WTC11 (cell line): ENCODE data around the gene SLCO2A1. TPM values are rescaled to one million over a fixed set of nuclear protein-coding genes. Genes with fewer than 3 reads are reported as not detected.

Experiments used
- ATAC-seq: fragments of 200-7000 bp; cut with Tn5 transposase; 2 replicates; pipeline ENCODE4 v1.10.0; 2021; ENCODE audit warnings: mild to moderate bottlenecking, moderate library complexity
- CTCF ChIA-PET: fragments of 300-600 bp; sonication (Branson Sonifier 250); formaldehyde crosslinking; loops from one replicate; lab custom pipeline; 2021; ENCODE audit warnings: antibody characterized with exemption; lab: Charles Lee
- POLR2A ChIA-PET: fragments of 350-600 bp; sonication (Branson Sonifier 250); formaldehyde crosslinking; loops from one replicate; lab custom pipeline; 2021; ENCODE audit warnings: antibody characterized with exemption; lab: Charles Lee
- DNase-seq: peaks from one replicate; pipeline ENCODE4 v3.0.0; 2021; ENCODE audit warnings: low spot score
- H3K27ac Mint-ChIP-seq: 2 replicates; pipeline ENCODE4 v1.8.0; 2021; ENCODE audit warnings: mixed read lengths
- H3K27me3 Mint-ChIP-seq: 2 replicates; pipeline ENCODE4 v1.8.0; 2021; ENCODE audit warnings: low read depth, mild to moderate bottlenecking, moderate library complexity, mixed read lengths
- H3K36me3 Mint-ChIP-seq: 2 replicates; pipeline ENCODE4 v1.8.0; 2021; ENCODE audit warnings: mixed read lengths
- H3K4me1 Mint-ChIP-seq: 2 replicates; pipeline ENCODE4 v1.8.0; 2022; ENCODE audit warnings: mixed read lengths
- H3K4me3 Mint-ChIP-seq: 2 replicates; pipeline ENCODE4 v1.8.0; 2021; ENCODE audit warnings: mild to moderate bottlenecking, moderate library complexity, mixed read lengths
- H3K9me3 Mint-ChIP-seq: 2 replicates; pipeline ENCODE4 v1.8.0; 2021; ENCODE audit warnings: mixed read lengths
- EMX1 ChIP-seq: fragments of 250-450 bp; sonication (Bioruptor Pico); IDR thresholded peaks from 2 replicates; pipeline ENCODE4 v1.8.0; 2021; ENCODE audit warnings: mild to moderate bottlenecking
- ETV6 ChIP-seq: sonication (generic); formaldehyde crosslinking; IDR thresholded peaks from 2 replicates; pipeline ENCODE4 v1.8.1; 2022; ENCODE audit warnings: mild to moderate bottlenecking, missing genetic modification reagents
- FOXJ3 ChIP-seq: sonication (generic); formaldehyde crosslinking; IDR thresholded peaks from 2 replicates; pipeline ENCODE4 v1.9.0; 2021; ENCODE audit warnings: missing genetic modification reagents, mild to moderate bottlenecking, borderline replicate concordance
- KAT7 ChIP-seq: sonication (generic); formaldehyde crosslinking; IDR thresholded peaks from 2 replicates; pipeline ENCODE4 v1.8.1; 2023; ENCODE audit warnings: missing genetic modification reagents, mild to moderate bottlenecking, borderline replicate concordance
- NR2C2 ChIP-seq: sonication (generic); formaldehyde crosslinking; IDR thresholded peaks from 2 replicates; pipeline ENCODE4 v1.8.0; 2022; ENCODE audit warnings: mild to moderate bottlenecking, missing genetic modification reagents
- RELA ChIP-seq: sonication (generic); formaldehyde crosslinking; IDR thresholded peaks from 2 replicates; pipeline ENCODE4 v1.8.1; 2022; ENCODE audit warnings: missing genetic modification reagents, mild to moderate bottlenecking, borderline replicate concordance
- SMAD3 ChIP-seq: sonication (generic); formaldehyde crosslinking; IDR thresholded peaks from 2 replicates; pipeline ENCODE4 v1.8.0; 2022; ENCODE audit warnings: missing genetic modification reagents, mild to moderate bottlenecking, borderline replicate concordance
- TEAD1 ChIP-seq: sonication (generic); formaldehyde crosslinking; IDR thresholded peaks from 2 replicates; pipeline ENCODE4 v1.8.0; 2022; ENCODE audit warnings: mild to moderate bottlenecking, missing genetic modification reagents
- ZNF232 ChIP-seq: sonication (generic); formaldehyde crosslinking; IDR thresholded peaks from 2 replicates; pipeline ENCODE4 v1.8.0; 2022; ENCODE audit warnings: mild to moderate bottlenecking, missing genetic modification reagents
- ZNF671 ChIP-seq: fragments of 250-450 bp; sonication (Bioruptor Pico); IDR thresholded peaks from 2 replicates; pipeline ENCODE4 v1.8.0; 2021; ENCODE audit warnings: mild to moderate bottlenecking
- total RNA-seq: library from RNA; stranded (reverse); gene quantifications from 3 replicates; pipeline ENCODE4 v1.2.3, GENCODE V29; 2021
- TF ChIP-seq, protein P1 (sequence below): fragments of 250-450 bp; sonication (Bioruptor Pico); conservative IDR thresholded peaks from 2 replicates; pipeline ENCODE4 v1.9.0; 2021; ENCODE audit warnings: mild to moderate bottlenecking
- TF ChIP-seq, protein P2 (sequence below): fragments of 250-450 bp; sonication (Bioruptor Pico); IDR thresholded peaks from 2 replicates; pipeline ENCODE4 v1.9.0; 2021; ENCODE audit warnings: mild to moderate bottlenecking
- TF ChIP-seq, protein P3 (sequence below): sonication (generic); formaldehyde crosslinking; IDR thresholded peaks from 2 replicates; pipeline ENCODE4 v1.8.1; 2022; ENCODE audit warnings: low read depth, missing genetic modification reagents, borderline replicate concordance
- TF ChIP-seq, protein P4 (sequence below): sonication (generic); formaldehyde crosslinking; IDR thresholded peaks from 2 replicates; pipeline ENCODE4 v1.8.1; 2023; ENCODE audit warnings: mild to moderate bottlenecking, missing genetic modification reagents, moderate library complexity

SLCO2A1 gene
- total RNA-seq, 1 experiment from 2014 or later: 3.3 TPM

DNA sequence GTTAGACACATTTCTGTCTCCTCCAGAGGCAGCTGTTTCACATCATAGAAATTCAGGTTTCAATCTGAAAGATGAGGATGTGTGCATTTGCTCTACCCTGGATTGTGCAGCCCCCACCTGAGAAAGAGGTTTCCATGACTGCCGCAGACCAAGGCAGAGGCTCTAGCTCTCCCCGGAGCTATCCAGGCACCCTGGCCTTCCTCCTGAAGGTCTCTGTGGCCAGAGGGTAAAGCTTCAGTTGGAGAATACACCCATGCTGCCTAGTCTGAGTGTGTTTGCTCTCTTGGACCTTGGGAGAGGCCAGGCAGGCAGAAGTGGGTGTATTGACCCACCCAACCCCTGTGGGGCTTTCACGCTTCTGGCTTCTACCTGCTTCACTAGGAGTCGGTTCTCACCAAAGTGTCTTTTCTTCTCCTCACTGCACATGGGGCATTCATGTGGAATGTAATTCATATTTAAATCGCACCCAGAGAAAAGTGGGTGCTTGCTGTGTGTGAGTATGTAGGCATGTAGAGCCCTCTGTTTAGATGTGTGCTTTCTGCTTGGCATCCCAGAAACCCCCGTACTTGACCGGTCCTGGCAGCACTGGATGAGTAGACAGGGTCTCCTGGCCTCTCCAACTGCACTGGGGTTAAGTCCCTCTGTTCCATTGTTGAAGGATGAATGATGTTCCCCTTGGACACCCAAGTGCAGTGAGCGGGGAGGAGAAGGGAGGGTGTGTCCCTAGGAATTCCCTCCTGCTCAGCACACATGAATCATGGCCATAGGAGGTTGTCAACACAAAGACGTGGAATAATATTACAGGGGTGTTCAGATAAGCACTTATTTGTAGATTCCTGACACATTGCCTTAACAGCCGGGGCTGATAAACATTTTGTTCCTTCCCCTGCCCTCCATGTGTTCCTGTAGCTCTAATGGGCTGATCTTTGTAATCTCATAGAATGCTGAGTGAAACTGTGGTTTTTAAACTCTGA is 113.8 kb downstream of the SLCO2A1 start:
- H3K27me3 Mint-ChIP-seq: no peaks in the 10 kb centered on the region
- H3K36me3 Mint-ChIP-seq: no peaks in the 10 kb centered on the region
- ChIA-PET POLR2A (no interaction called here), CTCF (interaction anchor here (1.3 kb wide), 1 partner anchor 21 kb away, joined by 5 read pairs; the partner anchor contains the start of gene RAB6B)
- peaks cover 11% of the 10 kb centered on the region for H3K9me3 Mint-ChIP-seq
- ATAC-seq (no peak), DNase-seq (no peak)
- no peak overlapping the region for H3K4me3 Mint-ChIP-seq
- no peaks in the 10 kb centered on the region for H3K4me1 Mint-ChIP-seq
- TF ChIP-seq RELA (CRISPR knock-in tag) (no peak), TEAD1 (CRISPR knock-in tag) (no peak), ETV6 (CRISPR knock-in tag) (no peak), EMX1 (CRISPR knock-in tag) (no peak), ZNF671 (CRISPR knock-in tag) (no peak), KAT7 (CRISPR knock-in tag) (no peak)
- TF ChIP-seq, protein P1, sequence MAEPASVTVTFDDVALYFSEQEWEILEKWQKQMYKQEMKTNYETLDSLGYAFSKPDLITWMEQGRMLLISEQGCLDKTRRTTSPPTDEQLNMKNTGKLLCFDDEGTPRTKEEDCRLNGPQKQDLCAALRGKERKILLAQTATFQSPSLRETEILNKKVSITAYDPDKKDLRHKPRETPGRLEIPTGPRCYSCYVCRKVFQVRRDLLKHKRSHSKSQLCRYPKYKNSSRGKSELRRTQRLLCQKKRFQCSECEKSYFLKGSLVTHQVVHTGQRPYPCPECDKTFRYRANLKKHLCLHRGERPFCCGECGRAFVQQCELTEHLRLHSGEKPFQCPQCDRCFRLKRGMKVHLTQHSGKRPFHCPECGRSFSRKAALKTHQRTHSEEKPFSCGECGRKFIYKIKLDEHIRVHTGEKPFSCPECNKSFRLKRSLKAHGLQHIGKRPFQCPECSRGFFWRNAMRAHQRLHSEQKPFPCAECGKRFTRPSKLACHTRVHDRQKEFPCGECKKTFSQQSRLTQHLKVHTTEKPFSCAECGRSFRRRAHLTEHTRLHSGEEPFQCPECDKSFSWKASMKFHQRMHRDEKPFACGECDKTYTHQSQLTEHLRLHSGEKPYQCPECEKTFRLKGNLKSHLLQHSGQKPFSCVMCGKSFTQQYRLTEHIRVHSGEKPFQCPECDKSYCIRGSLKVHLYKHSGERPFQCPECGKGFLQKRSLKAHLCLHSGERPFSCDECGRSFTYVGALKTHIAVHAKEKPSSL: no peak
- TF ChIP-seq, protein P2, sequence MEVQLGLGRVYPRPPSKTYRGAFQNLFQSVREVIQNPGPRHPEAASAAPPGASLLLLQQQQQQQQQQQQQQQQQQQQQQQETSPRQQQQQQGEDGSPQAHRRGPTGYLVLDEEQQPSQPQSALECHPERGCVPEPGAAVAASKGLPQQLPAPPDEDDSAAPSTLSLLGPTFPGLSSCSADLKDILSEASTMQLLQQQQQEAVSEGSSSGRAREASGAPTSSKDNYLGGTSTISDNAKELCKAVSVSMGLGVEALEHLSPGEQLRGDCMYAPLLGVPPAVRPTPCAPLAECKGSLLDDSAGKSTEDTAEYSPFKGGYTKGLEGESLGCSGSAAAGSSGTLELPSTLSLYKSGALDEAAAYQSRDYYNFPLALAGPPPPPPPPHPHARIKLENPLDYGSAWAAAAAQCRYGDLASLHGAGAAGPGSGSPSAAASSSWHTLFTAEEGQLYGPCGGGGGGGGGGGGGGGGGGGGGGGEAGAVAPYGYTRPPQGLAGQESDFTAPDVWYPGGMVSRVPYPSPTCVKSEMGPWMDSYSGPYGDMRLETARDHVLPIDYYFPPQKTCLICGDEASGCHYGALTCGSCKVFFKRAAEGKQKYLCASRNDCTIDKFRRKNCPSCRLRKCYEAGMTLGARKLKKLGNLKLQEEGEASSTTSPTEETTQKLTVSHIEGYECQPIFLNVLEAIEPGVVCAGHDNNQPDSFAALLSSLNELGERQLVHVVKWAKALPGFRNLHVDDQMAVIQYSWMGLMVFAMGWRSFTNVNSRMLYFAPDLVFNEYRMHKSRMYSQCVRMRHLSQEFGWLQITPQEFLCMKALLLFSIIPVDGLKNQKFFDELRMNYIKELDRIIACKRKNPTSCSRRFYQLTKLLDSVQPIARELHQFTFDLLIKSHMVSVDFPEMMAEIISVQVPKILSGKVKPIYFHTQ (CRISPR knock-in tag): no peak
- TF ChIP-seq, protein P3, sequence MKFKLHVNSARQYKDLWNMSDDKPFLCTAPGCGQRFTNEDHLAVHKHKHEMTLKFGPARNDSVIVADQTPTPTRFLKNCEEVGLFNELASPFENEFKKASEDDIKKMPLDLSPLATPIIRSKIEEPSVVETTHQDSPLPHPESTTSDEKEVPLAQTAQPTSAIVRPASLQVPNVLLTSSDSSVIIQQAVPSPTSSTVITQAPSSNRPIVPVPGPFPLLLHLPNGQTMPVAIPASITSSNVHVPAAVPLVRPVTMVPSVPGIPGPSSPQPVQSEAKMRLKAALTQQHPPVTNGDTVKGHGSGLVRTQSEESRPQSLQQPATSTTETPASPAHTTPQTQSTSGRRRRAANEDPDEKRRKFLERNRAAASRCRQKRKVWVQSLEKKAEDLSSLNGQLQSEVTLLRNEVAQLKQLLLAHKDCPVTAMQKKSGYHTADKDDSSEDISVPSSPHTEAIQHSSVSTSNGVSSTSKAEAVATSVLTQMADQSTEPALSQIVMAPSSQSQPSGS (CRISPR knock-in tag): no peak
- no peak overlapping the region for H3K27ac Mint-ChIP-seq

DNA sequence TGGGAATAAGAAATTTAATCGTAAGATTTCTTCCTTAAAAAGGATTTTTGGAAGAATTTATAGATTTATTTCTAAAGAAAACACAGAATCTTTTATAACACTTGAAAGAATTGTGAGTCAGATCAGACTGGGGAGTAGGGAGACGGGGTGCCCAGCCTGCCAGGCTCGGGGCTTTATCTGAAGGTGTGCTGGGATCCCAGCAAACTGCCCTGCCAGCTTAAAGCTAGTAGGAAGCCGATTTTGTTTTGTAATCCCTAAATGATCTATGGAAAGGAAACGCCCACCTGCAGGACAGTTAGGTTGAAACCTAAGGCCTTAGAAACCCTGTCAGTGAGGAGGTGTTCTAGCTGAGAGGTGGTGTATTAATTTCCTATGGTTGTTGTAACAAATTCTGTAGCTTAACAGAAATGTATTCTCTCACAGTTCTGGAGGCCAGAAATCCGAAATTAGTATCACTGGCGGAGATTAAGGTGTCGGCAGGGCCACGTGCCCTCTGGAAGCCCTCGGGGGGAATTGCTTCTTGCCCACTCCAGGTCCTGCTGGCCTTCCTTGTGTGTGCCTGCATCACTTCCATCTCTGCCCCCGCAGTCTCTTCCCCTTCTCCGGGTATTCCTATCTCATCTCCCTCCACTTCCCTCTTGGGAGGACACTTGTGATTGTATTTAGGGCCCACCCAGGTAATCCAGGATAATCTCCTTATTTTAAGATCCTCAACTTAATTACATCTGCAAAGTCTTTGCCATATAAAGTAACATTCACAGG is 114.7 kb downstream of the SLCO2A1 start:
- POLR2A ChIA-PET: no interaction called here
- Mint-ChIP-seq H3K4me3 (no peak overlapping the region), H3K36me3 (no peaks in the 10 kb centered on the region), H3K9me3 (peaks cover 11% of the 10 kb centered on the region), H3K27me3 (no peaks in the 10 kb centered on the region), H3K4me1 (no peaks in the 10 kb centered on the region), H3K27ac (no peak overlapping the region)
- CTCF ChIA-PET: interaction anchor here (1.3 kb wide), 1 partner anchor 20 kb away, joined by 5 read pairs; the partner anchor contains the start of gene RAB6B
- no peak for ATAC-seq
- no peak for DNase-seq
- TF ChIP-seq SMAD3 (no peak), NR2C2 (no peak), ZNF232 (CRISPR knock-in tag) (no peak), KAT7 (CRISPR knock-in tag) (no peak), FOXJ3 (CRISPR knock-in tag) (no peak)
- TF ChIP-seq, protein P4, sequence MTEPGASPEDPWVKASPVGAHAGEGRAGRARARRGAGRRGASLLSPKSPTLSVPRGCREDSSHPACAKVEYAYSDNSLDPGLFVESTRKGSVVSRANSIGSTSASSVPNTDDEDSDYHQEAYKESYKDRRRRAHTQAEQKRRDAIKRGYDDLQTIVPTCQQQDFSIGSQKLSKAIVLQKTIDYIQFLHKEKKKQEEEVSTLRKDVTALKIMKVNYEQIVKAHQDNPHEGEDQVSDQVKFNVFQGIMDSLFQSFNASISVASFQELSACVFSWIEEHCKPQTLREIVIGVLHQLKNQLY (CRISPR knock-in tag): no peak
